ENCODE results near the gene PHF14. TPM values are rescaled to one million over a fixed set of nuclear protein-coding genes. Genes with fewer than 3 reads are reported as not detected.
"Not testable (repeated sequence)": the region's sequence is repeated elsewhere in the genome, so short reads cannot be mapped to it uniquely, and the experiment has no call there.

The PHF14 gene
- polyA plus RNA-seq (2013, experiment 1 of 2) = 31.7 TPM
- polyA plus RNA-seq (2013, experiment 2 of 2) = 34.3 TPM

GRCh38 chr7:10973061-10973941, at the start of gene PHF14:
PHF14 (plus strand) TSS chr7:10973872; CDS start chr7:10974324, 452 bp downstream.
- H2AK5ac ChIP-seq (ENCODE audit: low read length, severe bottlenecking) = no peak within 1 kb of the TSS
- H3K27ac ChIP-seq (ENCODE audit: low read length, poor library complexity, severe bottlenecking) = peak within 1 kb of the TSS; percentile 85
- peak within 1 kb of the TSS; percentile 2 to 11 for H3K14ac ChIP-seq (ENCODE audit: low read length in 2 of 2)
- H3K9ac ChIP-seq (ENCODE audit: low read length) = peak within 1 kb of the TSS; percentile 95
- H3K9me3 ChIP-seq (ENCODE audit: control insufficient read depth, low read length) = no peaks in the 10 kb centered on the region
- H3K23ac ChIP-seq (ENCODE audit: low read length in 2 of 2) = no peak within 1 kb of the TSS
- H3K36me3 ChIP-seq (ENCODE audit: control insufficient read depth in 1 of 2, insufficient read depth in 2 of 2, low read depth in 1 of 2, low read length in 2 of 2) = peaks cover 0 to 15% of the 10 kb centered on the region in 2 experiments
- H2BK5ac ChIP-seq (ENCODE audit: low read depth, low read length, poor library complexity, severe bottlenecking) = no peak within 1 kb of the TSS
- H3K4me2 ChIP-seq (ENCODE audit: low read length, poor library complexity, severe bottlenecking) = peak within 1 kb of the TSS; percentile 63
- no peaks in the 10 kb centered on the region for H3K27me3 ChIP-seq (ENCODE audit: control insufficient read depth in 1 of 2, insufficient read depth in 1 of 2, low read length in 2 of 2)
- WGBS = 8% methylated on average over 32 of the region's 39 CpGs
- H2BK12ac ChIP-seq (ENCODE audit: low read length in 2 of 2) = no peak within 1 kb of the TSS
- H4K8ac ChIP-seq (ENCODE audit: low read length) = peak within 1 kb of the TSS; percentile 63
- DNase-seq = peak; percentile 96
- H4K91ac ChIP-seq (ENCODE audit: low read length) = no peak within 1 kb of the TSS
- H2BK120ac ChIP-seq (ENCODE audit: low read depth, low read length) = peak within 1 kb of the TSS; percentile 95
- peaks cover 10% of the 10 kb centered on the region for H3K79me1 ChIP-seq (replicated peaks; ENCODE audit: low read length, poor library complexity, severe bottlenecking)
- H3K4ac ChIP-seq (ENCODE audit: low read depth in 1 of 2, low read length in 2 of 2) = peak within 1 kb of the TSS in 1 of 2 experiments; percentile 47
- H3K18ac ChIP-seq (ENCODE audit: low read depth in 1 of 2, low read length in 2 of 2) = peak within 1 kb of the TSS; percentile 46 to 75
- no peaks in the 10 kb centered on the region for H3K4me1 ChIP-seq (ENCODE audit: control insufficient read depth, insufficient read depth, low read depth, low read length)
- no peak within 1 kb of the TSS for H2AFZ ChIP-seq (ENCODE audit: low read depth, low read length)
- peak within 1 kb of the TSS; percentile 76 to 95 for H3K4me3 ChIP-seq (ENCODE audit: insufficient read depth in 1 of 2, low read depth in 1 of 2, low read length in 2 of 2)
- H2BK15ac ChIP-seq (ENCODE audit: low read depth, poor library complexity, severe bottlenecking) = no peak within 1 kb of the TSS

- WGBS = 73% methylated on average over 2 of the region's 2 CpGs
- no peak overlapping the region for H3K4me2 ChIP-seq (ENCODE audit: low read length, poor library complexity, severe bottlenecking)
- H2BK12ac ChIP-seq (ENCODE audit: low read length in 2 of 2) = no peak overlapping the region
- no peak overlapping the region for H2BK5ac ChIP-seq (ENCODE audit: low read depth, low read length, poor library complexity, severe bottlenecking)
- H3K23ac ChIP-seq (ENCODE audit: low read length in 2 of 2) = no peak overlapping the region
- DNase-seq = no peak
- H2BK15ac ChIP-seq (ENCODE audit: low read depth, poor library complexity, severe bottlenecking) = no peak overlapping the region
- H3K36me3 ChIP-seq (ENCODE audit: control insufficient read depth in 1 of 2, insufficient read depth in 2 of 2, low read depth in 1 of 2, low read length in 2 of 2) = no peaks in the 10 kb centered on the region
- H2AK5ac ChIP-seq (ENCODE audit: low read length, severe bottlenecking) = no peak overlapping the region
- H4K8ac ChIP-seq (ENCODE audit: low read length) = no peak overlapping the region
- H2AFZ ChIP-seq (ENCODE audit: low read depth, low read length) = no peak overlapping the region
- H3K14ac ChIP-seq (ENCODE audit: low read length in 2 of 2) = no peak overlapping the region
- no peak overlapping the region for H3K9ac ChIP-seq (ENCODE audit: low read length)
- no peak overlapping the region for H3K18ac ChIP-seq (ENCODE audit: low read depth in 1 of 2, low read length in 2 of 2)
- H3K4me3 ChIP-seq (ENCODE audit: insufficient read depth in 1 of 2, low read depth in 1 of 2, low read length in 2 of 2) = no peak overlapping the region
- H3K4ac ChIP-seq (ENCODE audit: low read depth in 1 of 2, low read length in 2 of 2) = no peak overlapping the region
- no peak overlapping the region for H3K27ac ChIP-seq (ENCODE audit: low read length, poor library complexity, severe bottlenecking)
- H4K91ac ChIP-seq (ENCODE audit: low read length) = no peak overlapping the region
- no peaks in the 10 kb centered on the region for H3K27me3 ChIP-seq (ENCODE audit: control insufficient read depth in 1 of 2, insufficient read depth in 1 of 2, low read length in 2 of 2)
- H3K4me1 ChIP-seq (ENCODE audit: control insufficient read depth, insufficient read depth, low read depth, low read length) = no peaks in the 10 kb centered on the region
- H3K9me3 ChIP-seq (ENCODE audit: control insufficient read depth, low read length) = no peaks in the 10 kb centered on the region
- no peaks in the 10 kb centered on the region for H3K79me1 ChIP-seq (replicated peaks; ENCODE audit: low read length, poor library complexity, severe bottlenecking)
- no peak overlapping the region for H2BK120ac ChIP-seq (ENCODE audit: low read depth, low read length)
Observed at GRCh38 chr7:10924370-10924769, 49.3 kb upstream of the PHF14 start.

- not testable (repeated sequence) for H3K4me1 ChIP-seq (ENCODE audit: control insufficient read depth, insufficient read depth, low read depth, low read length); H3K27me3 ChIP-seq (ENCODE audit: control insufficient read depth in 1 of 2, insufficient read depth in 1 of 2, low read length in 2 of 2); H4K8ac ChIP-seq (ENCODE audit: low read length); H3K9me3 ChIP-seq (ENCODE audit: control insufficient read depth, low read length); DNase-seq; H3K14ac ChIP-seq (ENCODE audit: low read length in 2 of 2); H3K18ac ChIP-seq (ENCODE audit: low read depth in 1 of 2, low read length in 2 of 2); H3K23ac ChIP-seq (ENCODE audit: low read length in 2 of 2); H2BK5ac ChIP-seq (ENCODE audit: low read depth, low read length, poor library complexity, severe bottlenecking); H3K4me3 ChIP-seq (ENCODE audit: insufficient read depth in 1 of 2, low read depth in 1 of 2, low read length in 2 of 2); H3K27ac ChIP-seq (ENCODE audit: low read length, poor library complexity, severe bottlenecking); H2BK12ac ChIP-seq (ENCODE audit: low read length in 2 of 2); H3K4me2 ChIP-seq (ENCODE audit: low read length, poor library complexity, severe bottlenecking); H2BK15ac ChIP-seq (ENCODE audit: low read depth, poor library complexity, severe bottlenecking); H3K9ac ChIP-seq (ENCODE audit: low read length); H2AFZ ChIP-seq (ENCODE audit: low read depth, low read length); H3K79me1 ChIP-seq (replicated peaks; ENCODE audit: low read length, poor library complexity, severe bottlenecking); H3K4ac ChIP-seq (ENCODE audit: low read depth in 1 of 2, low read length in 2 of 2); H2BK120ac ChIP-seq (ENCODE audit: low read depth, low read length); H2AK5ac ChIP-seq (ENCODE audit: low read length, severe bottlenecking)
- 93% methylated on average over 3 of the region's 3 CpGs for WGBS
- Histone ChIP-seq H4K91ac (ENCODE audit: low read length) (peak overlapping the region; percentile 61), H3K36me3 (ENCODE audit: control insufficient read depth in 1 of 2, insufficient read depth in 2 of 2, low read depth in 1 of 2, low read length in 2 of 2) (peaks cover 7 to 17% of the 10 kb centered on the region in 2 experiments)
Observed at GRCh38 chr7:10928203-10928602, 45.5 kb upstream of the PHF14 start.

- no peak overlapping the region for H2BK15ac ChIP-seq (ENCODE audit: low read depth, poor library complexity, severe bottlenecking)
- WGBS = 98% methylated on average over 3 of the region's 3 CpGs
- H3K4me1 ChIP-seq (ENCODE audit: control insufficient read depth, insufficient read depth, low read depth, low read length) = peaks cover 1% of the 10 kb centered on the region
- no peak for DNase-seq
- H3K4me2 ChIP-seq (ENCODE audit: low read length, poor library complexity, severe bottlenecking) = no peak overlapping the region
- no peaks in the 10 kb centered on the region for H3K9me3 ChIP-seq (ENCODE audit: control insufficient read depth, low read length)
- H3K4ac ChIP-seq (ENCODE audit: low read depth in 1 of 2, low read length in 2 of 2) = no peak overlapping the region
- H3K14ac ChIP-seq (ENCODE audit: low read length in 2 of 2) = no peak overlapping the region
- no peak overlapping the region for H2BK5ac ChIP-seq (ENCODE audit: low read depth, low read length, poor library complexity, severe bottlenecking)
- no peak overlapping the region for H3K27ac ChIP-seq (ENCODE audit: low read length, poor library complexity, severe bottlenecking)
- H3K79me1 ChIP-seq (replicated peaks; ENCODE audit: low read length, poor library complexity, severe bottlenecking) = peaks cover 2% of the 10 kb centered on the region
- H2AK5ac ChIP-seq (ENCODE audit: low read length, severe bottlenecking) = no peak overlapping the region
- no peak overlapping the region for H3K23ac ChIP-seq (ENCODE audit: low read length in 2 of 2)
- H4K91ac ChIP-seq (ENCODE audit: low read length) = no peak overlapping the region
- no peaks in the 10 kb centered on the region for H3K27me3 ChIP-seq (ENCODE audit: control insufficient read depth in 1 of 2, insufficient read depth in 1 of 2, low read length in 2 of 2)
- peaks cover 7 to 35% of the 10 kb centered on the region in 2 experiments for H3K36me3 ChIP-seq (ENCODE audit: control insufficient read depth in 1 of 2, insufficient read depth in 2 of 2, low read depth in 1 of 2, low read length in 2 of 2)
- H3K9ac ChIP-seq (ENCODE audit: low read length) = no peak overlapping the region
- H2BK120ac ChIP-seq (ENCODE audit: low read depth, low read length) = no peak overlapping the region
- no peak overlapping the region for H4K8ac ChIP-seq (ENCODE audit: low read length)
- H3K4me3 ChIP-seq (ENCODE audit: insufficient read depth in 1 of 2, low read depth in 1 of 2, low read length in 2 of 2) = no peak overlapping the region
- H3K18ac ChIP-seq (ENCODE audit: low read depth in 1 of 2, low read length in 2 of 2) = peak overlapping the region in 1 of 2 experiments; percentile 5
- H2AFZ ChIP-seq (ENCODE audit: low read depth, low read length) = no peak overlapping the region
- H2BK12ac ChIP-seq (ENCODE audit: low read length in 2 of 2) = no peak overlapping the region
Observed at GRCh38 chr7:10930551-10930950, 43.1 kb upstream of the PHF14 start.
